ENCODE measurements around the gene WARS2.

Gene WARS2

GRCh38 chr1:119116725-119117124 is 23.7 kb downstream of the WARS2 start:
- Histone ChIP-seq H3K4me1 (ENCODE audit: insufficient read depth, low read length) (peaks cover 3% of the 10 kb centered on the region; the same call in 1 of the 2 replicates), H3K9me3 (ENCODE audit: control insufficient read depth, insufficient read depth, low read length) (no peaks in the 10 kb centered on the region; the same call in 1 of the 2 replicates), H3K36me3 (ENCODE audit: insufficient read depth, low read length) (no peaks in the 10 kb centered on the region), H3K9ac (ENCODE audit: low read depth, low read length) (no peak overlapping the region)

- H3K36me3 ChIP-seq (ENCODE audit: insufficient read depth, low read length) = no peaks in the 10 kb centered on the region
- no peaks in the 10 kb centered on the region; the same call in 1 of the 2 replicates for H3K9me3 ChIP-seq (ENCODE audit: control insufficient read depth, insufficient read depth, low read length)
- H3K9ac ChIP-seq (ENCODE audit: low read depth, low read length) = no peak overlapping the region
- peaks cover 3% of the 10 kb centered on the region; the same call in 1 of the 2 replicates for H3K4me1 ChIP-seq (ENCODE audit: insufficient read depth, low read length)
Observed at GRCh38 chr1:119115736-119116135, 24.7 kb downstream of the WARS2 start.

- Histone ChIP-seq H3K9me3 (ENCODE audit: control insufficient read depth, insufficient read depth, low read length) (no peaks in the 10 kb centered on the region; the same call in 1 of the 2 replicates), H3K36me3 (ENCODE audit: insufficient read depth, low read length) (no peaks in the 10 kb centered on the region), H3K9ac (ENCODE audit: low read depth, low read length) (no peak overlapping the region), H3K4me1 (ENCODE audit: insufficient read depth, low read length) (peaks cover 3% of the 10 kb centered on the region; the same call in 1 of the 2 replicates)
Observed at GRCh38 chr1:119115311-119115710, 25.1 kb downstream of the WARS2 start.

- Histone ChIP-seq H3K9me3 (ENCODE audit: control insufficient read depth, insufficient read depth, low read length) (no peaks in the 10 kb centered on the region; the same call in 1 of the 2 replicates), H3K9ac (ENCODE audit: low read depth, low read length) (no peak overlapping the region), H3K36me3 (ENCODE audit: insufficient read depth, low read length) (no peaks in the 10 kb centered on the region), H3K4me1 (ENCODE audit: insufficient read depth, low read length) (peaks cover 3% of the 10 kb centered on the region; the same call in 1 of the 2 replicates)
Observed at GRCh38 chr1:119114786-119115185, 25.7 kb downstream of the WARS2 start.

GRCh38 chr1:119112791-119113190 is 27.7 kb downstream of the WARS2 start:
- Histone ChIP-seq H3K4me1 (ENCODE audit: insufficient read depth, low read length) (peaks cover 3% of the 10 kb centered on the region; the same call in 1 of the 2 replicates), H3K36me3 (ENCODE audit: insufficient read depth, low read length) (no peaks in the 10 kb centered on the region), H3K9ac (ENCODE audit: low read depth, low read length) (no peak overlapping the region), H3K9me3 (ENCODE audit: control insufficient read depth, insufficient read depth, low read length) (no peaks in the 10 kb centered on the region)

- H3K9ac ChIP-seq (ENCODE audit: low read depth, low read length) = no peak overlapping the region
- no peaks in the 10 kb centered on the region for H3K36me3 ChIP-seq (ENCODE audit: insufficient read depth, low read length)
- peaks cover 3% of the 10 kb centered on the region; the same call in 1 of the 2 replicates for H3K4me1 ChIP-seq (ENCODE audit: insufficient read depth, low read length)
- no peaks in the 10 kb centered on the region for H3K9me3 ChIP-seq (ENCODE audit: control insufficient read depth, insufficient read depth, low read length)
Observed at GRCh38 chr1:119112244-119112643, 28.2 kb downstream of the WARS2 start.

GRCh38 chr1:119108988-119109387 is 31.5 kb downstream of the WARS2 start:
- Histone ChIP-seq H3K9me3 (ENCODE audit: control insufficient read depth, insufficient read depth, low read length) (no peaks in the 10 kb centered on the region), H3K9ac (ENCODE audit: low read depth, low read length) (no peak overlapping the region), H3K36me3 (ENCODE audit: insufficient read depth, low read length) (no peaks in the 10 kb centered on the region), H3K4me1 (ENCODE audit: insufficient read depth, low read length) (no peaks in the 10 kb centered on the region)

GRCh38 chr1:119103764-119104163 is 36.7 kb downstream of the WARS2 start:
- Histone ChIP-seq H3K36me3 (ENCODE audit: insufficient read depth, low read length) (no peaks in the 10 kb centered on the region), H3K4me1 (ENCODE audit: insufficient read depth, low read length) (no peaks in the 10 kb centered on the region), H3K9ac (ENCODE audit: low read depth, low read length) (no peak overlapping the region), H3K9me3 (ENCODE audit: control insufficient read depth, insufficient read depth, low read length) (no peaks in the 10 kb centered on the region)

GRCh38 chr1:119102051-119102450 is 38.4 kb downstream of the WARS2 start:
- Histone ChIP-seq H3K36me3 (ENCODE audit: insufficient read depth, low read length) (no peaks in the 10 kb centered on the region), H3K4me1 (ENCODE audit: insufficient read depth, low read length) (no peaks in the 10 kb centered on the region), H3K9me3 (ENCODE audit: control insufficient read depth, insufficient read depth, low read length) (no peaks in the 10 kb centered on the region), H3K9ac (ENCODE audit: low read depth, low read length) (no peak overlapping the region)

GRCh38 chr1:119101563-119101962 is 38.9 kb downstream of the WARS2 start:
- H3K9me3 ChIP-seq (ENCODE audit: control insufficient read depth, insufficient read depth, low read length) = no peaks in the 10 kb centered on the region
- no peak overlapping the region for H3K9ac ChIP-seq (ENCODE audit: low read depth, low read length)
- no peaks in the 10 kb centered on the region for H3K36me3 ChIP-seq (ENCODE audit: insufficient read depth, low read length)
- no peaks in the 10 kb centered on the region for H3K4me1 ChIP-seq (ENCODE audit: insufficient read depth, low read length)

GRCh38 chr1:119099775-119100174 is 40.7 kb downstream of the WARS2 start:
- Histone ChIP-seq H3K9me3 (ENCODE audit: control insufficient read depth, insufficient read depth, low read length) (no peaks in the 10 kb centered on the region), H3K9ac (ENCODE audit: low read depth, low read length) (no peak overlapping the region), H3K36me3 (ENCODE audit: insufficient read depth, low read length) (no peaks in the 10 kb centered on the region), H3K4me1 (ENCODE audit: insufficient read depth, low read length) (no peaks in the 10 kb centered on the region)

- Histone ChIP-seq H3K4me1 (ENCODE audit: insufficient read depth, low read length) (no peaks in the 10 kb centered on the region), H3K9ac (ENCODE audit: low read depth, low read length) (no peak overlapping the region), H3K9me3 (ENCODE audit: control insufficient read depth, insufficient read depth, low read length) (no peaks in the 10 kb centered on the region), H3K36me3 (ENCODE audit: insufficient read depth, low read length) (no peaks in the 10 kb centered on the region)
Observed at GRCh38 chr1:119097380-119097779, 43.1 kb downstream of the WARS2 start.

GRCh38 chr1:119093721-119094120 is 46.7 kb downstream of the WARS2 start:
- Histone ChIP-seq H3K4me1 (ENCODE audit: insufficient read depth, low read length) (no peaks in the 10 kb centered on the region), H3K9me3 (ENCODE audit: control insufficient read depth, insufficient read depth, low read length) (no peaks in the 10 kb centered on the region; the same call in 1 of the 2 replicates), H3K9ac (ENCODE audit: low read depth, low read length) (no peak overlapping the region), H3K36me3 (ENCODE audit: insufficient read depth, low read length) (no peaks in the 10 kb centered on the region)

GRCh38 chr1:119091618-119092017 is 48.8 kb downstream of the WARS2 start:
- no peak overlapping the region for H3K9ac ChIP-seq (ENCODE audit: low read depth, low read length)
- peaks cover 8% of the 10 kb centered on the region; the same call in 1 of the 2 replicates for H3K4me1 ChIP-seq (ENCODE audit: insufficient read depth, low read length)
- H3K9me3 ChIP-seq (ENCODE audit: control insufficient read depth, insufficient read depth, low read length) = no peaks in the 10 kb centered on the region; the same call in 1 of the 2 replicates
- no peaks in the 10 kb centered on the region for H3K36me3 ChIP-seq (ENCODE audit: insufficient read depth, low read length)

GRCh38 chr1:119090250-119090649 is 50.2 kb downstream of the WARS2 start:
- no peaks in the 10 kb centered on the region for H3K36me3 ChIP-seq (ENCODE audit: insufficient read depth, low read length)
- no peak overlapping the region for H3K9ac ChIP-seq (ENCODE audit: low read depth, low read length)

More at GRCh38 chr1:119090250-119090649, 50.2 kb downstream of the WARS2 start:
- no peaks in the 10 kb centered on the region; the same call in 1 of the 2 replicates for H3K9me3 ChIP-seq (ENCODE audit: control insufficient read depth, insufficient read depth, low read length)
- peaks cover 8% of the 10 kb centered on the region; the same call in 1 of the 2 replicates for H3K4me1 ChIP-seq (ENCODE audit: insufficient read depth, low read length)
